ENCODE measurements around the gene SP8.

DNA sequence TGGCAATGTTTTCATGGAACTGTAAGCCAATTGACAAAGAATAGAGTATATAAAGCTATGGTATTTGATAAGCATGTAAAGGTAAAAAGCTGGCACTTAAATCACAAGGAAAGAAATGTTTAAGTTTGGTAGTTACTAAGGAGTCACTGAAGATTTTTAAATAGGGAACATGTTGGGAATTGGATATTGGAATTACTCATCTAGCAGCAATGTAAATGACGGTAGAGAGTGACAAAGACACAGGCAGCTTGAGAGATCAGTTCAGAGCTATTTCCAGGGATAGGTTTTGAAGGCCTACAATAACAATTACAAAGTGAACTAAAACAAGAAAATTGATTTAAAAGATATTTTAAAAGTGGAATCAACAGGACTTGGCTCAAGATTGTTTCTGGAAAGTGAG is 36.8 kb downstream of the SP8 start:
- TF ChIP-seq, protein P1, sequence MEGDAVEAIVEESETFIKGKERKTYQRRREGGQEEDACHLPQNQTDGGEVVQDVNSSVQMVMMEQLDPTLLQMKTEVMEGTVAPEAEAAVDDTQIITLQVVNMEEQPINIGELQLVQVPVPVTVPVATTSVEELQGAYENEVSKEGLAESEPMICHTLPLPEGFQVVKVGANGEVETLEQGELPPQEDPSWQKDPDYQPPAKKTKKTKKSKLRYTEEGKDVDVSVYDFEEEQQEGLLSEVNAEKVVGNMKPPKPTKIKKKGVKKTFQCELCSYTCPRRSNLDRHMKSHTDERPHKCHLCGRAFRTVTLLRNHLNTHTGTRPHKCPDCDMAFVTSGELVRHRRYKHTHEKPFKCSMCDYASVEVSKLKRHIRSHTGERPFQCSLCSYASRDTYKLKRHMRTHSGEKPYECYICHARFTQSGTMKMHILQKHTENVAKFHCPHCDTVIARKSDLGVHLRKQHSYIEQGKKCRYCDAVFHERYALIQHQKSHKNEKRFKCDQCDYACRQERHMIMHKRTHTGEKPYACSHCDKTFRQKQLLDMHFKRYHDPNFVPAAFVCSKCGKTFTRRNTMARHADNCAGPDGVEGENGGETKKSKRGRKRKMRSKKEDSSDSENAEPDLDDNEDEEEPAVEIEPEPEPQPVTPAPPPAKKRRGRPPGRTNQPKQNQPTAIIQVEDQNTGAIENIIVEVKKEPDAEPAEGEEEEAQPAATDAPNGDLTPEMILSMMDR (IDR thresholded peaks at IDR 0.05), result no peak
- TF ChIP-seq POLR2A (IDR thresholded peaks at IDR 0.05), result no peak

Data from heart left ventricle (tissue), 13 donors.